ENCODE measurements around the gene SSC5D. TPM values are rescaled to one million over a fixed set of nuclear protein-coding genes. Genes with fewer than 3 reads are reported as not detected.

The SSC5D gene
- total RNA-seq, 1 donor from 2014 or later: 1.5 TPM

DNA sequence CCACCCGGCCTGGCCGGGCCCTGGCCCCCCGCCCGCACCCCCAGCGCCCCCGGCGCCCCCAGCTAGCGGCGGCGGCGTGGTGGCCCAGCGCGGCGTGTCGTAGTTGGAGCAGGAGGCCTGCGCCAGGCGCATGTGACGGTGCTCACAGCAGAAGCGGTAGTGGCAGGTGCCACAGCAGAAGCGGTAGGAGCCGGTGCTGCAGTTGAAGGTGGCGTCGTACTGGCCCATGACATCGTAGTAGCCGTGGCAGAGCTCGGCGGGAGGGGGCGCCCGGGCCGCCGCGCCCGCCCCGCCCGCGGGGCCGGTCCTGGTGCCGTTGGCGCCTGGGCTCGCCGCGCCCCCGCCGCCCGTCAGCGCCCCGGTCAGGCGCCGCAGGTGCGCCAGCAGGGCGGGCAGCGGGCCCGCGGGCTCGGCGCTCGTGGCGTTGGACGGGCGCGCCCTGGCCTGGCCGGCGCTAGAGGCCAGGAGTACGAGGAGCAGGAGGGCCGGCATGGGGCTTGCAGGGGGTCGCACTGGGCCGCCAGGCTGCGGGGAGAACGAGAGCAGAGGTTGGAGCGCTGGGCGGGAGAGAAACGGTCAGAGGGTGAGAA, 45.8 kb upstream of the SSC5D start:
- H3K27ac Mint-ChIP-seq: no peak overlapping the region
- no peak for DNase-seq (ENCODE audit: extremely low spot score, unreplicated experiment)
- peaks cover 11% of the 10 kb centered on the region for H3K4me1 Mint-ChIP-seq (ENCODE audit: unreplicated experiment)
- peaks cover 70% of the 10 kb centered on the region for H3K27me3 Mint-ChIP-seq
- peaks cover 8% of the 10 kb centered on the region for H3K36me3 Mint-ChIP-seq
- no peaks in the 10 kb centered on the region for H3K9me3 Mint-ChIP-seq
- TF ChIP-seq, protein P1, sequence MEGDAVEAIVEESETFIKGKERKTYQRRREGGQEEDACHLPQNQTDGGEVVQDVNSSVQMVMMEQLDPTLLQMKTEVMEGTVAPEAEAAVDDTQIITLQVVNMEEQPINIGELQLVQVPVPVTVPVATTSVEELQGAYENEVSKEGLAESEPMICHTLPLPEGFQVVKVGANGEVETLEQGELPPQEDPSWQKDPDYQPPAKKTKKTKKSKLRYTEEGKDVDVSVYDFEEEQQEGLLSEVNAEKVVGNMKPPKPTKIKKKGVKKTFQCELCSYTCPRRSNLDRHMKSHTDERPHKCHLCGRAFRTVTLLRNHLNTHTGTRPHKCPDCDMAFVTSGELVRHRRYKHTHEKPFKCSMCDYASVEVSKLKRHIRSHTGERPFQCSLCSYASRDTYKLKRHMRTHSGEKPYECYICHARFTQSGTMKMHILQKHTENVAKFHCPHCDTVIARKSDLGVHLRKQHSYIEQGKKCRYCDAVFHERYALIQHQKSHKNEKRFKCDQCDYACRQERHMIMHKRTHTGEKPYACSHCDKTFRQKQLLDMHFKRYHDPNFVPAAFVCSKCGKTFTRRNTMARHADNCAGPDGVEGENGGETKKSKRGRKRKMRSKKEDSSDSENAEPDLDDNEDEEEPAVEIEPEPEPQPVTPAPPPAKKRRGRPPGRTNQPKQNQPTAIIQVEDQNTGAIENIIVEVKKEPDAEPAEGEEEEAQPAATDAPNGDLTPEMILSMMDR (conservative IDR thresholded peaks at IDR 0.05): no peak
- H3K4me3 Mint-ChIP-seq: no peak overlapping the region

DNA sequence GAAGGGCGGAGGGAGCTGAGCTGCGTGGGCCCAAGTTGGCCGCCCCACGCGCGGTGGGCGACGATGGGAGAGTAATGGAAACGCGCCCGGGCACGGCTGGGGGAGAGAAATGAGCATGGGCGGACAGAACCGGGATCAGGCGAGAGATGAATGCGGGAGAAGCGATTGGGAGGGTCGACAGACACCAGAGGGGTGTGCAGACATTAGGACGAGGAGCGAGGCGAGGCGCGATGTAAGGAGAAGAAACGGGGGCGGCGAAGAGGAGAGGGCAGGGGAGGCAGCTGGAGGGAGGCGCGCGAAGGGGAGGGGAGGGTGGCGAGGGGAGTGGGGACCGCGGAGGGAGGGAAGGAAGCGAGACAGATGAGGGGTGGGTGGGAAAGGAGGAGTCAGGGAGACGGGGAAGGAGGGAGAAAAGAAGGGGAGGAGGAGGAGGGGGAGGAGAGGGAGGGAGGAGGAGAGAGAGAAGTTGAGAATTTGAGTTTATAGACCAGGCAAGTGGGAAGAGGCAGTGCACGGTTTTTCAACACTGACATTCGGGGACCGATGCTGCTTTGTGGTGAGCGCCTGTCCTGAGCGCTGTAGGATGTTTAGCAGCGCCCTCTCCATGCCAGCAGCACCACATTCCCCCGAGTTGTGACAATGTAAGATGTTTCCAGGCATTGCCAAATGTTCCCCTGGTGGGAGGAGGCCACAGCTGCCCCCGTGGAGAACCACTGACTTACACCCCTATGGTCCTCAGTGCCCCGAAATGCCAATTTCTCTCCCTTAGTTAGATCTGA, 45.0 kb upstream of the SSC5D start, which contains the start of gene SHISA7:
Gene SHISA7 (minus strand): TSS at position 256 of the 779 bp plus-strand sequence. CDS start 437 bp downstream, outside the sequence.
- Mint-ChIP-seq H3K36me3 (peaks cover 8% of the 10 kb centered on the region), H3K4me1 (ENCODE audit: unreplicated experiment) (peaks cover 10% of the 10 kb centered on the region), H3K27ac (no peak within 1 kb of the TSS), H3K4me3 (peak within 1 kb of the TSS; percentile 25), H3K9me3 (no peaks in the 10 kb centered on the region), H3K27me3 (peaks cover 67% of the 10 kb centered on the region)
- TF ChIP-seq, protein P1 (conservative IDR thresholded peaks at IDR 0.05): no peak
- DNase-seq (ENCODE audit: extremely low spot score, unreplicated experiment): no peak

DNA sequence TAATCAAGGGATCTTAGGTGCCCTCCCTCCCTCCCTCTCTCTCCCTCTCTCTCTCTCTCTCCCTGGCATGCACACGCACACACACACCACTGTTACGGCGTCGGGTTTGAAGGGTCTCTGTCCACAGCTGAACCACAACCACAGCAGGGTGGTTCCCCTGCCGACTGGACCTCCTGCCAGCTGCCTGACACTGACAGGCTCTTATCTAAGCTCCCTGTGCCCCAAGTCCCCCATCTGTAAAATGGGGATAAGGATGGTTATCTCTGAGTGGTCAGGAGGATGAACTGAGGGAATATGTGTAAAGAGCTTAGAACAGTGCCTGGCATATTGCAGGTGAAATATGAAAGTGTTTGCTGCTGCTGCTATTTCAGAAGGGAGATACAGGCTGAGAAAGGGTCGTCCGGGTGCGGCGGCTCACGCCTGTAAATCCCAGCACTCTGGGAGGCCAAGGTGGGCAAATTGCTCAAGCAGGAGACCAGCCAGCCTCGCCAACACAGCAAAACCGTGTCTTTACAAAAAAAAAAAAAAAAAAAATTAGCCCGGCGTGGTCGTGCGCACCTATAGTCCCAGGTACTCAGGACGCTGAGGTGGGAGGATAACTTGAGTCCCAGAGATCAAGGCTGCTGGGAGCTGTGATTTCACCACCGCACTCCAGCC, 44.3 kb upstream of the SSC5D start:
- H3K27me3 Mint-ChIP-seq: peaks cover 62% of the 10 kb centered on the region
- no peak for DNase-seq (ENCODE audit: extremely low spot score, unreplicated experiment)
- H3K4me1 Mint-ChIP-seq (ENCODE audit: unreplicated experiment): peaks cover 10% of the 10 kb centered on the region
- H3K36me3 Mint-ChIP-seq: peaks cover 8% of the 10 kb centered on the region
- H3K4me3 Mint-ChIP-seq: no peak overlapping the region
- no peak overlapping the region for H3K27ac Mint-ChIP-seq
- TF ChIP-seq, protein P1 (conservative IDR thresholded peaks at IDR 0.05): no peak
- H3K9me3 Mint-ChIP-seq: no peaks in the 10 kb centered on the region

DNA sequence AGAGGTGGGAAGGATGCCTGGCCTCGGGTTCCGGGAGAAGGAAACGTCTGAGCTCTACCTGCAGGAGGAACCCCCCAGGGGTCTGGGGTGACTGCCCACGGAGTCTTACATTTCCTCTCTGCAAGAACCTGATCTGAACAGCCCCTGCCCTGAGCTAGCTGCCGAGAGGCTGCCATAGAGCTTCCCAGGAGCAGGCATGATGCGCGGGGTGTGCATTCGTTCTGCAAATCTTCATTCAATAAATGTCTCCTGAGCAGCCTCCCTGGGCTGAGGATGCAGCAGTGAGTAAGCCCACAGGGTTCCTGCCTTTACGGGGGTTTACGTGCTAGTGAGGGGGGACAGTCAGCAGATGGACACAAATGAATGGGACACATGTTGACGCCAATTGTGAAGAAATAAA, 43.6 kb upstream of the SSC5D start:
- TF ChIP-seq, protein P1 (conservative IDR thresholded peaks at IDR 0.05): no peak
- peaks cover 10% of the 10 kb centered on the region for H3K4me1 Mint-ChIP-seq (ENCODE audit: unreplicated experiment)
- H3K27ac Mint-ChIP-seq: no peak overlapping the region
- peaks cover 55% of the 10 kb centered on the region for H3K27me3 Mint-ChIP-seq
- no peak for DNase-seq (ENCODE audit: extremely low spot score, unreplicated experiment)
- H3K36me3 Mint-ChIP-seq: peaks cover 8% of the 10 kb centered on the region
- no peak overlapping the region for H3K4me3 Mint-ChIP-seq
- H3K9me3 Mint-ChIP-seq: no peaks in the 10 kb centered on the region

DNA sequence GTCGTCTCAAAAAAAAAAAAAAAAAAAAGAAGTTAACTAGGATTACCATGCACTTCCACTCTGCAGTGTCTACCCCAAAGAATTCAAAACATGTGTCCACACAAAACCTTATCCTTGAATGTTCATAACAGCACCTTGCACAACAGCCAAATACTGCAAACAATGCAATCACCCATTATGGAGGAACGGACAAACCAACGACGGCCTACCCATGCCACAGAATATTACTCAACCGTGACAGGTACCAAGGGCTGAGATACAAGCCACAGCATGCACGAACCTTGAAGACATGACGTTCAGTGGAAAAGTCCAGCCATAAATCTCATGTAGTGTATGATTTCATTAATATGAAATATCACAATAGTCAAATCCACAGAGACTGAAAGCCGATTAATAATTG, 42.2 kb upstream of the SSC5D start:
- Mint-ChIP-seq H3K4me3 (no peak overlapping the region), H3K27ac (no peak overlapping the region), H3K27me3 (peaks cover 51% of the 10 kb centered on the region), H3K4me1 (ENCODE audit: unreplicated experiment) (peaks cover 6% of the 10 kb centered on the region), H3K36me3 (peaks cover 4% of the 10 kb centered on the region), H3K9me3 (no peaks in the 10 kb centered on the region)
- no peak for DNase-seq (ENCODE audit: extremely low spot score, unreplicated experiment)
- TF ChIP-seq, protein P1 (conservative IDR thresholded peaks at IDR 0.05): no peak

Measured in type B pancreatic cell (in vitro differentiated cells).